Activated T-cell treated with anti-CD3 and anti-CD28 coated beads for 24 hours (primary cell): ENCODE results near the gene AURKB.
"Not testable (repeated sequence)": the region's sequence is repeated elsewhere in the genome, so short reads cannot be mapped to it uniquely, and the experiment has no call there.

Experiments used
- DNase-seq: peaks from one replicate; pipeline ENCODE4 v3.0.0-alpha.2; 2020; ENCODE audit warnings: low read depth

AURKB gene

DNA sequence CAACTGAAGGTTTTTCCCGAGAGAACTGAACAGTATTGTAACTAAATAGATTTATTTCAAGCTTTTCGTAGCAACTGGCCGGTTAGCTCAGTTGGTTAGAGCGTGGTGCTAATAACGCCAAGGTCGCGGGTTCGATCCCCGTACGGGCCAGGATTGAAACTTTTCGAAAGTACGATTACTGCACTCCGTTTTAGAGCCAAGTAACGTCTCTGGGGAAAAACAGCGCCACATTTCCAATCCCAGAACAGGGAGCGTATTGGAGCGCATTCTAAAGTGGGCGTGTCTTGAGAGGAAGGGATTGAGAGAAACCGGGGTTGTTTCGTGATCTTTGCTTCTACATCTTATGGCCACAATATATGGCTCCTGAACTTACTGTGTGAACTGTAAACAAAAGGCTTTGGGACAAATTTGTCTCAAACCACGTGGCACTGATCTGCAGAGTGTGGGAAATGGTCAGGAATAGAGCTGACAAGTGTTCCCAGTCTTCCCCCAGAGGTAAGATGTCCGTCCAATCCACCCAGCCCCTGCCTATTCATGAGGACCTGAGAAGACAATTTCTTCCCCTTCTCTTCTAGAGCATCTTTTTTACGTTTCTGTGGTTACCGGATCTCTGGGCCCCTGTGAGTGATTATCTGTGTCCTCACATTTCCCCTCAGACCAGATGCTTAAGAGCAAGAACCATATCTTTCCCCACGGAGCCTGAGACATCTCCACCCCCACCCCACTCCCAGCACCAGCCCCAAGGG is 22.7 kb downstream of the AURKB start:
- peak; percentile 91 for DNase-seq

DNA sequence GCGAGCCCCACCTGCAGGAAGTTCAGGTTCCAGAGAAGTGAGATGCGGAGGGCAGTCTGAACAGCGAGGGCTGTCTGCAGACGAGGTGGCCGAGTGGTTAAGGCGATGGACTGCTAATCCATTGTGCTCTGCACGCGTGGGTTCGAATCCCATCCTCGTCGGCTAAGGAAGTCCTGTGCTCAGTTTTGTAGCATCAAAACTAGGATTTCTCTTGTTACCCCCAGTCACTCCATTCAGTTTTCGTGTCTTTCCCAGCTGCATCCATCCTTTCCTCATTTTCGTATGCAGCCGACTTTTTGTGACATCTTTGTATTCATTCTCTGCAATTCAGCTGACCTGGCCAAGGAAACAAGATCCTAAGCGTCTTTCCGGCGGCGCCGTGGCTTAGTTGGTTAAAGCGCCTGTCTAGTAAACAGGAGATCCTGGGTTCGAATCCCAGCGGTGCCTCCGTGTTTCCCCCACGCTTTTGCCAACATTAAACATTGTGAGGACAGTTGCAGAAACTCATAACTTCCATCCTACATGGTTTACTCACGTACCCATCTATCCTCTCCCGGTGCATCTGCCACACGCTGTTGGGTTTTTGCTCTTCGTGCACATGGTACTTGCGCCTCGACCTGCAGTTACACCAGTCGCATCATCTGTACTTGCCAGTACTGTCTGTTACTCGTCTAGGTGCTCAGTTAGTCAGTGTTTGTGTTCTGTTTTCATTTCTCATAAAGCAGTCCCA is 23.4 kb downstream of the AURKB start:
- DNase-seq, result peak; percentile 97

DNA sequence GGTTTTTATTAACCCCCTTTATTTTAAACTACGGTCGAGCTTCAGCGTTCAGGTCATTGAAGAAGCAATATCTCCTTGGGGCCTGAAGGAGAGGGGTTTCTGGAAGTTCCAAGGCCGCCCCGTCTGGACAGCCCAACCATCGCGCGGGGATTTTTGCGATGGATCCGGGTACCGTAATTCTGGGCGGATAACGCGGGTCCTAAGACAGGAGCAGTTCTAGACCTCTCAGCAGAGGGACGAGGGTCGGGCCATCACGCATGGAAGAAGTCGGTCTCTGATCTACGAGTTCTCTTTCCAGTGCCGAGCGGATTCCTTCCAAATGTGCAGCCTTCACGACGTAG is 24.0 kb downstream of the AURKB start:
- no peak for DNase-seq

DNA sequence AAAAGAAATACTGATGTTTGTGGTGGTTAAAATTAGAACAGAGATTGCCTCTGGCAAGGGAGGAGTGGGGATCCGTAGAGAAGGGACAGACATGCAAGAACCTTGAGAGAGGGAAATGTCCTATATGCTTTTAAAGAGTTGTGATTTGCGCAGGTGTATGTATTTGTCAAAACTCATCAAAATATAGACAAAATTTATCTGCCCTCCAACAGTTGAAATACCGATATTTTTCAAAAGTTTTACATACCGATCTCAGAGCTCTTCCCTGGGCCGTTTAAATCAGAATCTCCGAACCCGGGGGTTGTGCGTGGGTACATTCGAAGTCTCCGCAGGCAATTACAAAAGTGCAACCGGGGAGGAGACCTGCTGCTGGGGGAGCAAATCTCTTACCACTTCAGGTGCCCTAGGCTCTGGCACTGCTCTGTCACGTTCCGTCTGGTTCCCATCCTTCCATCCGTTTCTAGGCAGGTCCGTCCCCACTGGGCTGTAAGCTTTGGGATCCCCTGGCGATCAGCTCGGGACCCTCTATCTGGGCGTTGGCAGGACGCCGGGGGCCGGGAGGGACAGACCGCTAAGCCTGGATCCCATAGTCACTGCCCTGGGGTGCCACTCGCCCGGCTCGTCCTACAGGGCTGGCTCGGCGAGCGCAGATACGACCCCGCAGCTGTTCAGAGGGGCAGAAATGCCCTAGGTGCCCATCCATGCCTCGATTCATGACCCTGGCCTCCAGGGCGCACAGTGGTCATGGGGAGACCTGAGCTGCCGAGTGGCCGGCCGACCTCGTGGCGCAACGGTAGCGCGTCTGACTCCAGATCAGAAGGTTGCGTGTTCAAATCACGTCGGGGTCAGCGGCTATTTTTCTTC is 24.6 kb downstream of the AURKB start:
- DNase-seq, result peak; percentile 91

DNA sequence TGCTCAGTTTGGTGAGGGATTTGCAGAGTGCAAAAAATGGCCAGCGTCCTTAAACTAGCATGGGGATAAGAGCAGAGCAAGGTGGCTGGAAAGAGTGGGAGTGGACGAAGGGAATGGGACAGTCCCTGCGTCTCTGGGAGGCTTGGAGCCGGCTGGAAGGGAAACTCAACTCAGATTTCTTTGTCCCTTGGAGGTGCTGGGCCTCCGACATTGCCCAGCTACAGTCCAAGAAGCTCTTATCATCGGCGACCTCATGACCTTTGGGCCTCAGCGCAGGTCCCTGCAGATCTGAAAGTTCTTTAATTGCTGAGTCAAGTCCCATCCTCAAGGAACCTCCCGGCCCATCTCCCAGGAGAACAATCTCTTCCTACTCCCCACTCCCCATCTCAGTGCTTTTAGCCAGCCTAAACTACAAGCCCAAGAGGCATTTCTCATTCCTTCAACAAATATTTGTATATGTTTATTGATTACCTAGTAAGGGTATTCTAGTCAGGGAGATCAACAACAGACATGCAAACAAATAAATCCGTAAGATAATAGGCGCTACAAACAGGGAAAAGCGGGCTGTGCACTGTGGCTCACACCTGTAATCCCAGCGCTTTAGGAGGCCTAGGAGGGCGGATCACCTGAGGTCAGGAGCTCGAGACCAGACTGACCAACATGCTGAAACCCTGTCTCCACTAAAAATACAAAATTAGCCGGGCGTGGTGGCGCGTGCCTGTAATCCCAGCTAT is 33.2 kb downstream of the AURKB start:
- no peak for DNase-seq

DNA sequence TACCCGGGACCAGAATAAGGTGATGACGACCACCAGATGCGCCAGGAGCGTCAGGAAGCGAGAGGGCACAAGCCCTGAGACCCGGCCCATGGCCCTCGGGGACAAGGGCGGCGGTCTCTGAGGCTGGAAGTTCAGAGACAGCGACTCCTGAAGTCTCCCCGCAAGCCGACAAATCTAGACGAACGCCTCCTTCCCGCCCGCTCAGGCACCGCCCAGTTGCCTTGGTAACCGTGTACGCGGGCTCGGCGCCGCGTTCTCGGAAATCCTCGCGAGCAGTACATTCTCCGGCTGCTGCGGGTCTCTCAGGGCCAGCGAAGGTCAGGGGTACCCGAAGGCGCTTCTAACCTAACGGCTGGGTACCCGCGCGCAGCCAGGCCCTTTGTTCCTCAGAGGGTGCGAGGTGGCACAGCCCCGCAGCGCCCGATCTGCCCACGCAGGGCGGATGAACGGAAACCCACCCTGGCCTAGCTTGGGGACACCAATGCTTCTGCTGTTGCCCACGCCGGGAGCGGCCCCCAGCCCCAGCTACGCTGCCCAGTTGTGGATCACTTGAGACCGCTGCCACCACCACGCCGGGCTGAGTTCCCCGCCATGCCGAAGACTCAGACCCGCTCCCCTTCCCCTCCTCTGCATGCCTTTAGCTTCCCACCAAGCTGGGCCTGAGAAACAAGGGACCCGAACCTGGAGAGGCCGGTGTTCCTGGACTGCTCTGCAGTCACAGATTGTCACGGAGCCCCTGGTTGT is 34.0 kb downstream of the AURKB start, which contains the start of gene TMEM107:
TMEM107 (minus strand) TSS at position 184 of the 744 bp plus-strand sequence; CDS start at position 90, 94 bp downstream.
- DNase-seq, result peak; percentile 83

DNA sequence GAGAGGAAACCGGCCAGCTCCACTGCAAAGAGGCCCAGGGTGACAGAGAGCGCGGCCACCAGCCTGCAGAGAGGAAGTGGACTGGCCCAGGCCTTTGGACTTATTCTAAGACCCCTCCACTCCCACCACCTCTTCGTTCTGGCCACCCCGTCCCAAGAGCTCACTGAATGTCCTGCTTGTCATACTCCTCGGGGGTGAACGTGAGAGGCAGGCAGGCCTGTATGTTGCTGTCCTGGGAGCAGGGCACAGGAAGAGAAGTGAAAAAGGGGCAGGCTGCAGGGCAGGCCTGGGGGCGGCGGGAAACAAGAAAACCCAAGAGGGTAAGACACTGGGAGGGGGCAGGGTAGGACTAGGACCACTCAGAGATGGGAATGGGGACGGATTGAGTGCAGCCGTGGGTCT is 34.6 kb downstream of the AURKB start:
- DNase-seq, result no peak

DNA sequence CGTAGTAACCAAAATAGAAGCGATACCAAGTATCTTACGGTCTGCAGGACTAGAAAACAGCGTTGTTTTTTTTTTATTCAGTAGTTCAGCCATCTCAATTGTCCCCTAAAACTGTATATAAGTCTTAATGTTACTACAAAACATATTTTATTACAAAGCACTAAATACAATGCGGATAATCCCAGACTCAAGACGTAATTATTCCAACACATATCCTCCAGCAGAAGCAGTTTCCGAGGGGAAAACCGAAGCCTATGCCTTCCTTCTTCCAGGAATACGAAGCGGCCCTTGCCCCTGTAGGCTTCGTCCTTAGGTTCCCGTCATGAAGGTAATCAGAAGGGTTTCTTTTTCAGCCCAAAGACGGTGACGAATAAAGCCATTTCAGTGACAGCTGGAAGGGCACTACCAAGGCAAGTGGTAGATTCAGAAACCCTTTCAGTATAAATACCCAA is 36.5 kb downstream of the AURKB start:
- no peak for DNase-seq

DNA sequence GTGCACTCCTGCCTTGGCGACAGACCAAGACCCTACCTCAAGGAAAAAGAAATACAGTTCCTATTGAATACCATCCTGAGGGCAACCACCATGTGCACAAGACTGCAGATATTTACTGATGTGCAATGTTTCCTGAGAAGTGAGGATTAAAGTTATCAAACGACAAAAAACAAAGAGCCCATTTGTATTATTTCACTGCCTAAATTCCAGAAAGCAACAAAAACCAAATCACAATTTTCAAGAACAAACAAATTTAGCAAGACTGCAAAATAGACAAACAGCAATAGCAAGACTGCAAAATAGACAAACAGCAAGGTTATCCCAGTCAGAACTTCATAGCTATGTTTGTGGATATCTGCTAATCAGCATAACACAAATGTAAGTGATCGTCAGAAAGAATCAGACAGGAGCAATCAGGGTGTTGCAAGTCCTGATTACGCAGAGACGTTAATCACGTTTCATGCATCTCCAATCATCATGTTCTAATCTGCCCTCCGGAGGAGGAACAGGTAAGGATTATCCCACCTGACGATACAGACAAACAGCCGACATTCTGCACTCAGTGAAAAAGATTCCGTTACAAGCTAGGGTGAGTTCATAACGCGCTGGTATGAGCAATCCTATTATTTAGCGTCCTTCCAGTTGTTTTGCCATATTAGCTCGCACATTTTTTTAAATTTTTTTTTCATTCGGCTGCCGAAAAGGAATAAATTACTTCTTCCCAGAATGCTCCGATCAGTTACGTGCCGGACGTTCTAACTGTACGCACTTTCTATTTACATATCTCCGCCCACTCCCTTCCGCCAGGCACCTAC is 37.1 kb downstream of the AURKB start:
- peak; percentile 74 for DNase-seq

DNA sequence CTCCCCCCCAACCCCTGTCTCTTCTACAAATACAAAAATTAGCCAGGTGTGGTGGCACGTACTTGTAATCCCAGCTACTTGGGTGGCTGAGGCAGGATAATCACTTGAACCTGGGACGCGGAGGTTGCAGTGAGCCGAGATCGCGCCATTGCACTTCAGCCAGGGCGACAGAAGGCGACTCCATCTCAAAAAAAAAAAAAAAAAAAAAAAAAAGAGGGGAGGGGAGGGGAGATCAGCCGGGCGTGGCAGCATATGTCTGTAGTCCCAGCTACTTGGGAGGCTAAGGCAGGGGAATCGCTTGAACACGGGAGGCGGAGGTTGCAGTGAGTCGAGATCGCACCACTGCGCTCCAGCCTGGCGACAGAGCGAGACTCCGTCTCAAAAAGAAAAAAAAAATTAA is 40.2 kb downstream of the AURKB start:
- not testable (repeated sequence) for DNase-seq

DNA sequence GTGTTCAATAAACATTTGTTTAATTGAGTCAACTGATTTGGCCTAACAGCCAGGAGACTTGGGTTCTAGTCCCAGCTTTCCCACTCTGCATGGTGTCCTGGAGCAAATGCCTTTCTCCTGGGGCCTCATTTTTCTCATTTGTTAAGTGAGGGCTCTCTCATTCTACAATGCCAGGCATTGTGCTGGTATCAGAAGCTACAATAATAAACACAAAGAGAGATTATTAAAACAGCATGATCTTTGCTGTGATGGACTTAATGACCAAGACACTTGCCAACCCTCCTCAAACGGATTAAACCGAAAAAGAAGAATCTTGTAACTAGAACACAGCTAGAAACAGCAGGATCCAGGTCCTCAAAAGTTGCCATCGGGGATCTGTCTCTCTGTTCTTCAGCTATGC is 42.8 kb downstream of the AURKB start:
- no peak for DNase-seq

DNA sequence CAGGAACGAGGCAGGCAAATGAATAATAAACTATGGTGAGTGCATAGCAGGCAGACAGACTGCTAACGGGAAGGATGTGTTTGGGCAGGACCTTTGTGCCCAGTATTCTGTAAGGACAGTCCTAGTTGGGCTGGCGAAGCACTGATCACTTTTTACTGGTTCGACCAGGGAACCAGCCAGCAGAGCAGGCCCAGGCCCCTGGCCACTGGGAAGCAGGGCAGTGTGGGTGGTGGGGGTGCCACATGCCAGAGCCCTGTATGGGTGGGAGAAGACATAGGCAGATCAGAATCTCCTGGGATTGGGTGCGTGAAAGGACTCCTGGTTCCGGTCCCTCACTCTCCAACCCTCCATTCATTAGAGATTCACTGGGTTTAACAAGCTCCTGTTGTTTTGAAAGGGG is 43.6 kb downstream of the AURKB start:
- DNase-seq, result no peak

DNA sequence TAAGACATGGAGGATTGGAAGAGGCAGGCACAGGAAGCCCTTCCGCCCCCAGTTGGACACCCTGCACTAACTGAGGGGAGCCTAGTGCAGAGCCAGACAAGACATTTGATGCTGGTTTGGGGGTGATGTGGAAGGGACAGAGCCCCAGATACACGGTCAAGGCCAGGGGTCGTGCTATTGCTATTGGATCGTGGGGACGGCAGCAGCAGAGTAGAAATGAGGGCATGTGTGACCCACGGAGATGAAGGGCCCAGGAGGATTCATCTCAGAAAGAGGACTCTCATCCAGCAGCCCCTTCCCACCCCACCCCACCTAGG is 45.6 kb downstream of the AURKB start:
- no peak for DNase-seq

DNA sequence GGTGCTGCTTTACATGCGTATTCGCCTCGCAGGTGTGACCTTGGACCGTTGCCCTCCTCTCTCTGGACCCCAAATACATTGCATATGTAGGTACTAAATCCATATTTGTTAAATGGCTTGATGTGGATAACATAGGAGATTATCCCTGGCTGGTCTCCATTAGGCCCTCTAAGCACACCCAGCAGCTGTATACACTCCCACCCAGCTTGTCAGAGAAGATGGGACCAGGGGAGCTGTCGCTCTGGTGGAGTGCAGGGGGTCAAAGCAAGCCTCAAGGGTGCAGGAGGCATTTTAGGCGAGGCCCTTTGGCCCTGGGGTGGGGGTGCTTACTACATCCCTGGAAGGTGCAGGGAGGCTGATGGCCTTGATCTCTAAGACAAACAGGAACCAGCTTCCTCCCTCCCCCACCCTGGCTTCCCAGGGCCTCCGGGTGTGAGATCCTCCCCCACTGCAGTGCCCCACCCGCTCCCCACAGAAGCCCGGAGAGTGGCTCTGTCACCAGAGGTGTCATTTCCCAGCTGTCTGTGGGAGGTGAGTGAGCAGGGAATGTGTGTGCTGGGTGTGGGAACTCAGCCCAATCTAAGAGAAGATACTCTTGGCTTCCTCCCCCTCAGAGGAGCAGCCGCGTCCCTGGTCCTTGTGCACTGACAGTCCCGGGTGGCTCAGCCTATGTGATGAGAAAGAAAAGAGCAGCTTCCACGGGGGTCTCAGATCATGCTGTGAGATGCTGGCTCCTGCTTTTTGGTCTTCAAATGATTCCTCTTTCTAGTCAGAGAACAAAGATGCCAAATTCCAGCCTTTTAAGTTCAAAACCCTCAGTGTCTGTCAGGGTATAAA is 46.2 kb downstream of the AURKB start:
- peak; percentile 71 for DNase-seq

DNA sequence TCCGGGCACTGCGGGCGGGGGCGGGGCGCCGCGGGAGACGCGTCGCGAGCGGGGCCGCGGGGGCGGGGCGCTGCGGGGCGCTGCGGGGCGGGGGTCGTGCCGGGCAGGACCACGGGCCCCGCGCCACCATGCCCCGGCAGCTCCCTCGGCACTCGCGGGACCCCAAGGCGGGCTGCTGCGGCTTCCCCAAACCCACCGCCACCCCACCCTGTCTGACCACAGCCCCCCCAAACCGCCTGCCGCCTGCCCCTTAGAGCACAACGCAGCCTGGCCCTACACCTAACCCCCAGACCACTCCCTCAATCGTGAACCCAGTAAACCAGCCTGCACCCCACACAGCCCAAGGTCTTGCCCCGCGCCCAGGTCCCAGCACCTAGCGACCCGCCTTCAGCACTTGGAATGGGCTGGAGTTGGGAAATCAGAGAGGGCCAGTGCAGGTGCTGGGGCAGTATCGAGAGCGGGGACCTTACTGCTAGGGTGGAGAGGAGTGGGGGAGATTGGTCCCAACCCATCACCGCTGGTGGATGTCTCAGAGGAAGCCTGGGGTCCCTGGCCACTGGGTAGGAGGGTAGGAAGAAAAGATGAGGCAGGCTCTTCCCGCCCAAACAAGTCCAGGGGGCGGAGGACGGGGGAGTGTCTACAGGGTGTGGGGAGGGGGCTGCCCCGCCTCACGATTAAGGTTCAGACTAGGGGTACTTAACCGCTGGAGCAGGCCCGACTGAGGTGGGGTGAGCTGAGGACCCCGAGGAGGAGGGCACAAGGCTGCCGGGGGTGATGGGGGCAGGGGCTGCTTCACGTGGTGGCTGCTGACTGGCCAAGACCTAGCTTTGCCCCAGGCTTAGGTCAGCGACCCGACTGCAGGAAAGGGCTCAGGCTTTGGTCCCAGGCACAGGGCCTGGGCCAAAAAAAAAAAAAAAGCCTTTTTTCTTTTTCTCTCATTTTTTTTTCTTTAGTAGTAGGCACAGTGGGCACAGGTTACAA is 47.1 kb downstream of the AURKB start:
- no peak for DNase-seq

DNA sequence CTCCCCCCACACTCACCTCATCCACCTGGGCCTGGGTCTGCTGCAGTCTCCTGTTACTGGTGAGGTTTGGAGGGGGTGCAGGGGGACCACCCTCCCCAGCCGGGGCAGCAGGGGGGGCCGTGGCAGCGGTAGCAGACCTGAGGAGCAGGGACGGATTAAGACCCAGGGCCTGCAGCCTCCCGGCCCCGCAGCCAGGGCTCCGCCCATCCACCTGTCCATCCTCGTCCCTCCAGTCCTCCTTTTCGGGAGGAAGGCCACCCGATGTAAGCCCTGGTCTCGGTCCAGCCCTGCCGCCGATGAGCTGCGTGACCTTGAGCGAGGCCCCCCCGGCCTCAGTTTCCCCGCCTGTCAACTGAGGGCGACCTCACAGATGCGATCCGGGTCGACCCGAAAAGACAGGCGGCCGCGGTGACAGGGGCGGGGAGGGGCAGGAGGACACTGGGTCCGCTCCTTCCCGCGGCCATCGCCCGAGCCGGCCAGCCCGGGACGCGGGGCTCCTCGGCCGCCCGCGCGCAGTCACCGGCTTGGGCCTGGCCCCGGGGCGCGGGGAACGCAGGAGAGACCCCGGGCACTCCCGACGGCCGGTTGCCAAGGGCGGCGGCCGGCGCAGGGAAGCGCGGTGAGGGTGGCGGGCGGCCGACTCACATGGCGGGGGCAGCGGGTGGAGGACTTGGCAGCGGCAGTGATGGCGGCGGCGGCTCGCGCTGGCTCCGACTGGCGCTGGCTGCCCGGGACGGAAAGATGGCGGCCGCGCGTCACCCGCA is 48.0 kb downstream of the AURKB start, which contains the start of gene VAMP2:
VAMP2 (minus strand) TSS at position 716 of the 764 bp plus-strand sequence; CDS start at position 647, 69 bp downstream.
- peak; percentile 76 for DNase-seq
